ENCODE measurements around the gene KSR1.

GRCh38 chr17:27559506-27560481, 103.5 kb downstream of the KSR1 start:
- TF ChIP-seq, protein P1, sequence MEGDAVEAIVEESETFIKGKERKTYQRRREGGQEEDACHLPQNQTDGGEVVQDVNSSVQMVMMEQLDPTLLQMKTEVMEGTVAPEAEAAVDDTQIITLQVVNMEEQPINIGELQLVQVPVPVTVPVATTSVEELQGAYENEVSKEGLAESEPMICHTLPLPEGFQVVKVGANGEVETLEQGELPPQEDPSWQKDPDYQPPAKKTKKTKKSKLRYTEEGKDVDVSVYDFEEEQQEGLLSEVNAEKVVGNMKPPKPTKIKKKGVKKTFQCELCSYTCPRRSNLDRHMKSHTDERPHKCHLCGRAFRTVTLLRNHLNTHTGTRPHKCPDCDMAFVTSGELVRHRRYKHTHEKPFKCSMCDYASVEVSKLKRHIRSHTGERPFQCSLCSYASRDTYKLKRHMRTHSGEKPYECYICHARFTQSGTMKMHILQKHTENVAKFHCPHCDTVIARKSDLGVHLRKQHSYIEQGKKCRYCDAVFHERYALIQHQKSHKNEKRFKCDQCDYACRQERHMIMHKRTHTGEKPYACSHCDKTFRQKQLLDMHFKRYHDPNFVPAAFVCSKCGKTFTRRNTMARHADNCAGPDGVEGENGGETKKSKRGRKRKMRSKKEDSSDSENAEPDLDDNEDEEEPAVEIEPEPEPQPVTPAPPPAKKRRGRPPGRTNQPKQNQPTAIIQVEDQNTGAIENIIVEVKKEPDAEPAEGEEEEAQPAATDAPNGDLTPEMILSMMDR (IDR thresholded peaks at IDR 0.05): no peak
- peak in 2 of 3 donors; percentile 36 to 39 for TF ChIP-seq POLR2A (IDR thresholded peaks at IDR 0.05)
